Measurements from ENCODE around the gene SORBS1.

SORBS1 gene

GRCh38 chr10:95404864-95405263 is 156.3 kb downstream of the SORBS1 start:
- DNase-seq (ENCODE audit: low spot score), result peak; percentile 21
- Histone ChIP-seq H3K4me3 (no peak overlapping the region), H3K27ac (peak overlapping the region; percentile 62 to 93)
- TF ChIP-seq CTCF (IDR thresholded peaks at IDR 0.05), result no peak

GRCh38 chr10:95404462-95404858 is 156.7 kb downstream of the SORBS1 start:
- no peak for TF ChIP-seq CTCF (IDR thresholded peaks at IDR 0.05)
- no peak overlapping the region for H3K4me3 ChIP-seq
- peak overlapping the region; percentile 33 to 62 for H3K27ac ChIP-seq
- DNase-seq (ENCODE audit: low spot score), result peak; percentile 21

GRCh38 chr10:95403700-95404461 is 157.3 kb downstream of the SORBS1 start:
- DNase-seq (ENCODE audit: low spot score), result peak; percentile 50
- peak overlapping the region; percentile 33 to 62 for H3K27ac ChIP-seq
- no peak for TF ChIP-seq CTCF (IDR thresholded peaks at IDR 0.05)
- no peak overlapping the region for H3K4me3 ChIP-seq

- TF ChIP-seq CTCF (IDR thresholded peaks at IDR 0.05), result no peak
- H3K4me3 ChIP-seq, result no peak overlapping the region
- H3K27ac ChIP-seq, result peak overlapping the region in 1 of 2 donors; percentile 33
- DNase-seq (ENCODE audit: low spot score), result peak; percentile 58
These were observed 159.3 kb downstream of the SORBS1 start for GRCh38 chr10:95401704-95402469.

- no peak overlapping the region for H3K4me3 ChIP-seq
- peak overlapping the region in 1 of 2 donors; percentile 56 for H3K27ac ChIP-seq
- no peak for TF ChIP-seq CTCF (IDR thresholded peaks at IDR 0.05)
- peak; percentile 69 for DNase-seq (ENCODE audit: low spot score)
These were observed 160.4 kb downstream of the SORBS1 start for GRCh38 chr10:95400787-95401186.

- TF ChIP-seq CTCF (IDR thresholded peaks at IDR 0.05), result no peak
- Histone ChIP-seq H3K4me3 (no peak overlapping the region), H3K27ac (peak overlapping the region; percentile 31 to 73)
- peak; percentile 33 for DNase-seq (ENCODE audit: low spot score)
These were observed 162.0 kb downstream of the SORBS1 start for GRCh38 chr10:95399183-95399582.

Measured in coronary artery (tissue), 2 donors.